Medulla oblongata (tissue), 1 donor: ENCODE results near the gene SMIM36.
A peak's percentile ranks its signal among the peaks of the same experiment; 100 is the strongest.
"Not testable (repeated sequence)": the region's sequence is repeated elsewhere in the genome, so short reads cannot be mapped to it uniquely, and the experiment has no call there.

Experiments
- DNase-seq: peaks from one replicate; pipeline ENCODE4 v3.0.0-alpha.2; 2015; ENCODE audit errors: extremely low spot score

Gene SMIM36

GRCh38 chr17:55454906-55455474 is 56.3 kb downstream of the SMIM36 start:
- no peak for DNase-seq

GRCh38 chr17:55453839-55454557 is 57.3 kb downstream of the SMIM36 start:
- peak; percentile 69 for DNase-seq

GRCh38 chr17:55452139-55452790 is 59.0 kb downstream of the SMIM36 start:
- no peak for DNase-seq

GRCh38 chr17:55451758-55452138 is 59.5 kb downstream of the SMIM36 start:
- DNase-seq, result no peak

- no peak for DNase-seq
Measured at GRCh38 chr17:55451203-55451641, 60.0 kb downstream of the SMIM36 start.

- DNase-seq, result no peak
Measured at GRCh38 chr17:55450232-55450825, 60.9 kb downstream of the SMIM36 start.

GRCh38 chr17:55448681-55449080 is 62.6 kb downstream of the SMIM36 start:
- no peak for DNase-seq

- no peak for DNase-seq
Measured at GRCh38 chr17:55446581-55447205, 64.6 kb downstream of the SMIM36 start.

- not testable (repeated sequence) for DNase-seq
Measured at GRCh38 chr17:55446004-55446403, 65.2 kb downstream of the SMIM36 start.

GRCh38 chr17:55444471-55445441 is 66.5 kb downstream of the SMIM36 start:
- peak; percentile 30 for DNase-seq

- DNase-seq, result no peak
Measured at GRCh38 chr17:55443904-55444303, 67.3 kb downstream of the SMIM36 start.

- no peak for DNase-seq
Measured at GRCh38 chr17:55442953-55443683, 68.1 kb downstream of the SMIM36 start.

- no peak for DNase-seq
Measured at GRCh38 chr17:55442462-55442861, 68.8 kb downstream of the SMIM36 start.

GRCh38 chr17:55441544-55441943 is 69.7 kb downstream of the SMIM36 start:
- no peak for DNase-seq

GRCh38 chr17:55440391-55440790 is 70.9 kb downstream of the SMIM36 start:
- DNase-seq, result no peak

- peak; percentile 63 for DNase-seq
Measured at GRCh38 chr17:55437159-55437605, 74.1 kb downstream of the SMIM36 start.

- DNase-seq, result no peak
Measured at GRCh38 chr17:55436224-55437158, 74.8 kb downstream of the SMIM36 start.

- DNase-seq, result no peak
Measured at GRCh38 chr17:55435408-55435807, 75.8 kb downstream of the SMIM36 start.

- DNase-seq, result no peak
Measured at GRCh38 chr17:55434721-55435120, 76.5 kb downstream of the SMIM36 start.
